Central memory CD4-positive, alpha-beta T cell (primary cell): ENCODE results near the gene LEPR.
"Not testable (repeated sequence)": the region's sequence is repeated elsewhere in the genome, so short reads cannot be mapped to it uniquely, and the experiment has no call there.

ENCODE experiments used
- DNase-seq: peaks from one replicate; pipeline ENCODE4 v3.0.0; 2022
- total RNA-seq, 3 experiments: gene quantifications; one replicate each; lab custom pipeline; 2026; lab: John Stamatoyannopoulos, UW

The LEPR gene
- 1.9 to 5.8 (median 2.7) reads per million in 3 experiments for total RNA-seq

- no peak for DNase-seq
Observed at GRCh38 chr1:65420590-65421350, at the start of gene LEPR, which contains the start of gene LEPROT. Gene LEPR (plus strand): TSS chr1:65420668. CDS start chr1:65565566, 144,898 bp downstream. Gene LEPROT (plus strand): TSS chr1:65420668. CDS start chr1:65420725, 57 bp downstream.

DNA sequence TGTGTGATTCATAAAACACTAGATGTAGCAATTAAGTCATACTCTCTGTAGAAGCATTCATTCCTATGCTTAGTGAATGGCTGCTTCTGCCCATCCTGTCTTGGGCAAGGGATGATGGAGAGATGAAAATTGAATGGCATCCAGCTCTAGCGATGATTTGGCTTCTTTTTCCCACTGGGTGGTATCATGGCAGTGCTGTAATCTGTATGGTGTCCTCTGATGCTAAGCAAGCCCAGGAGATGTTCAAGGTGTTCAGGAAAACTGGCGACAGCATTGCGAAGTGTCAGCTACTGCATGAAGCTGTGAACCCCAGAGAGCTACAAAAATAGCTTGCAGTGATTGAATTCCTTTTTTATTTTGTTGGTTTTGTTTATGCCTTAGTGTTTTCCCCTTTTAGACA, 48.9 kb upstream of the LEPR start:
- no peak for DNase-seq

DNA sequence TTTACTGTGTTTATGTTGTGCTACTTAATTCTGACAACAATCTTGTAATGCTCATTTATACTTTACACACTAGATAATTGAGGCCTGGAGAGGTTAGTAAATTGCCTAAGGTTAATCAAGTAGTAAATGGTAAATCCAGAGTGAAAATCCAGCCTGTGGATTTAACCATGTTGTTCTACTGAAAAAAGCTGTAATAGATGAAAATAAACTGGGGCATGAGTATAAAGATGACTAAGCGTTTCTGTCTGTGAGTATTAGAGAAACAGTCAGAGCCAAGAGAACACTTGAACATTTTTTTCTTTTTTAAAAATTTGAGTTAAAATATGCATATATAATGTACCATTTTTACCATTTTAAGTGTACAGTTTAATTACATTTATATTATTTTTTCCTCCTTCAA, 47.9 kb upstream of the LEPR start:
- DNase-seq = no peak

DNA sequence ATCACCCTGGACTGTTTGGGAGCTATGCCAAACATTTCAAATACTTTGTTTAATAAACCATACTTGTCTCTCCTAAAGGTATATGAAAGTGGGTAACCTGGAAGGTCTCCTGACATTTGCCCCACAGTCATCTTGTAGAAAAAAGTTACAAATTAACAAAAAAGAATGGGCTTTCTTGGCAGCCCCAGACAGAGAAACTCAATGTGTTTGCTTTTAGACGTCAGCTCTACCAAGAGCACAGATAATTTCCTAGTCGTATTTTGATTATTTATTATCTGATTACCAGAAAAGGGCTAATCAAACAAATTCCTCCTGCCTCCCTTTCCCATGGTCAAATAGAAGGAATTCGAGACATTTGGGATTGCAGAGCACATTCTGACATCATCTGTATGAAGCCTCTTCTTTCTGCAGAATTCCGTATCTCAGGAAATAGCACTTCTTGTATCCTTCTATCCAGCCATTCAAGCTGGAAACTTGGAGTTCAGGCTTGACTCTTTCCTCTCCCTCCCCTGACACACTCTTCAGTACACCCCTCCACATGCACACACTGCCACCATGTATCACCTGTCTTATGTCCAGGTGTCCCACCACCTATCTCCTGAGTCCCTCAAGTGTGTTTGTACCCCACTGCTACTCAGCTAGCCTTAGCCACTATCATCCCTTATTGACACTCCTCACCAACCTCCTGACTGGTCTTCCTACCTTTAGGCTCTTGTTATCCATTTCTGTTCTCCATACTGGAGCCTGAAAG, 42.8 kb upstream of the LEPR start:
- DNase-seq = no peak

DNA sequence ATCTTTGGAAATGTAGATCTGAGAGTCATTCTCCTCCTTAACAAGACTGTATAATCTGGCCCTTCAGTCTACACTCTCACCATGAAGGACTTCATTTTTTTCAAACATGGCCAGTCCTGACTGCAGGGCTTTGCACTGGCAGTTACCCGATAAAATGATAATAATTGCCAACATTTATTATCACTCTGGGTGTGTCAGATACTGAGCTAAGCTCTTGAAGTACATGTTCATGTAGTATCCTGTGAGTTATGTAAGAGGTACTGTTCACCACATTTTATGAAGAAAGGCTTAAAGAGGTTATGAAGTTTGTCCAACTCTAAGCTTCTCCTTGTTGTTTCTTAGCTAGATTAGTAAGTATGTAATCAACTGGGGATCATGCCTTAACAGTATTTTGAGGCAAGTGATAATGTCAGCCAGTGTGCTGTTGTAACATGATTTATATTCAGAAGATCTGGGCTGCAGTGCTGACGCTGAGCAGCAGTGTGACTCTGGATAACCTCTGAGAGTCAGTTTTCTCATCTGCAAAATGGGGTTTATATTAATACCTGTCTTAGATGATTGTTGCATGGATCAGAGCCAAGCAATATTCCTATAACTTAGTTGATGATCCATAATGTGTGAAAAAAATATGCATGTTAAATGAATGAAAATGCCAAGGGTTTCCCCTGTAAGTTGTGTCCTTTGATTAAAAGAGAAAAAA, 42.1 kb upstream of the LEPR start:
- no peak for DNase-seq

GRCh38 chr1:65384426-65384825, 36.0 kb upstream of the LEPR start:
- not testable (repeated sequence) for DNase-seq

GRCh38 chr1:65386439-65386838, 34.0 kb upstream of the LEPR start:
- DNase-seq = no peak

- DNase-seq = no peak
Observed at GRCh38 chr1:65387821-65388220, 32.6 kb upstream of the LEPR start.

DNA sequence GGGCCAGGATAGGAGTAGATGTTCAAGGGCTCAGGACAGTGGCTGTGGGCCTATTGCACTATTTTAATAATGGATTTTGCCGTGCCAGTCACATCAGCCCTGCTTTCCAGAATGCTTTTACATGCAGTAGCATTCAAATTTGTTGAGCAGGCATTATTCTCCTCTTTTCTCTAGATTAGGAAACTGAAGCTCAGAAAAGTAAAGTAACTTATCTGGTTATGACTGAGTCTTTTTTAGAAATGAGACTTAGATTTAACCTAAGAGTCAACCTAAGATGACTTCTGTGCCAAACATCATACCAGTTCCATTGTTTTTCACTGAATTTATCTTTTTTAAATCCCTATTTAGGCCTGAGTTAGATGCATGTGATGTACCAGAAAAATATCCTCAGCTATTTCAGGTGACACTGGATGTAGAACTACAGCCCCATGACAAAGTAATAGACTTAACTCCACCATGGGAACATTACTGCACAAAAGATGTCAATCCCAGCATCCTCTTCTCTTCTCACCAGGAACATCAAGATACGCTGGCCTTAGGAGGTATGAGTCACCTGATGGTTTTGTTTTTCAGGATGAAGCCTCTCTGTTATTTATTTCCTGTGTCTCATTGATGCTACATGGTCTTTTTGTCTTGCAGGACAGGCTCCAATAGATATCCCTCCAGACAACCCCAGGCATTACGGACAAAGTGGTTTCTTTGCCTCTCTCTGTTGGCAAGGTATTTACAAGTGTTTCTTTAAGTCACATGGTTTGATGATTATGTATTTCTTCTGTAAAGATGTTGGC, 31.4 kb upstream of the LEPR start:
- no peak for DNase-seq

GRCh38 chr1:65392497-65392896, 28.0 kb upstream of the LEPR start:
- no peak for DNase-seq

DNA sequence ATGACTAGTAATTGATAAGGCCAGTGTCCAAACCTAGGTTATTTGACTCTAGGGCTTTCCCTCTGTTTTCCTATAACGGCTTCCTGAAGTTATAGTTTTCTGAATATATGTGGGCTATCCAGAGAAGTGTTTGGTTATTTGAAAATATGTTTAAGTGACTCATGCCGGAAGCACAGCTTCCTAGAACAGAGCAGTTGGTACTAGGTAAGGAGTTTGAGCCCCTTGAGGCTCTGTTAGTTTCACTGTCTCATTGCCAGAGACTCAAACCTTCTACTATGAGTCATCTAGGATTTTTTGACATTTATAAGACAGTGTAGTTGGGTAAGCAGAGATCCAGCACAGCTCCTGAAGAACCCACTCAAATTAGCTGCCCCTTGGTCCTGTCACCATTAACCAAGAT, 27.1 kb upstream of the LEPR start:
- no peak for DNase-seq

DNA sequence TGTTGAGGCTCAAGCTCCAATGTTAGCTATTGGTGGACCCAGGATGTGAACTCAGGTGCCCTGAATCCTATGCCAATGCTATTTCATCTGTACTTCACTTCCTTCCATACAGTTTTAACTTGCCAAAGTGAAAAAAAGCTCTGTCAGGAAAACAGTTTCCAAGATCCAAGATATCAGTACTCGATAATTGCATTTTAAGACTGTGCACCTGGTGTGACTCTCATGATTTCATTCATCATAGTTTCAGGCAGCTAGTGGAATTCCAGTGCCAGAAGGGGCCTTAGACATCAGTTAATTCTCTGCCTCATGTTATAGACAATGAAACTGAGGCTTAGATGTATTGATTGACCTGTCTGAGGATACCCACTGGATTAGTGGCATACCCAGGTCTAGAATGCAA, 26.5 kb upstream of the LEPR start:
- no peak for DNase-seq

DNA sequence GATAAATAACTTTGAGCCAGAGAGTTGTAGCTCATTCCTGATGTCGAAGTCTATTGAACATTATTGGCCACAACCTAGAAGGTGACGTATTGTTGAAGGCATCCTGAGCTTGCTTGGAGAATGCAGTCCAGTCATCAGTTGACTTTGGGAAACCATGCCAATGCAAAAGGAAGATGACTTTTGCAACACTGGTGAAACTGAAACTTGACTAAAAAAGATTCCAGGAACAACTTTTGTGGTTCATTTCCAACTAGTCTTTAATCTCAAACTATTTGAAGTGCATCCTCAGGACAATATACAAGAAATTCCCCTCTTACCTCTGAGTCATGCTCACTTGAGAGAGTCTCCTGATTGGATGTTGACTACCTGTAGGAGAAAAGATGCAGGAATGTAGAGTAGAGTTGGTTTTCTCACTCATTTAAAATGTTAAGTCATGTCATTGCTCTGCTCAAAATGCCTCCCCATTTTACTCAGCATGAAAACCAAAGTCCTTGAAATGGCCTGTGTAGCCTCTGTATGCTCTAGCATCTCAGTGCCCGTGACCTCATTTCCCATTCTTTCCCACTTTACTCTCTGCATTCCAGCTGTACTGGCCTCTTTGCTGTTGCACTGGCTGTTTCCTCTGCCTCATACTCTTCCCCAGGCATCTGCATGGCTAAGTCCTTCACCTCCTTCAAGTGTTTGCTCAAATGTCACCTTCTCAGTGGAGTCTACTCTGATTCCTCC, 24.4 kb upstream of the LEPR start:
- DNase-seq = no peak

DNA sequence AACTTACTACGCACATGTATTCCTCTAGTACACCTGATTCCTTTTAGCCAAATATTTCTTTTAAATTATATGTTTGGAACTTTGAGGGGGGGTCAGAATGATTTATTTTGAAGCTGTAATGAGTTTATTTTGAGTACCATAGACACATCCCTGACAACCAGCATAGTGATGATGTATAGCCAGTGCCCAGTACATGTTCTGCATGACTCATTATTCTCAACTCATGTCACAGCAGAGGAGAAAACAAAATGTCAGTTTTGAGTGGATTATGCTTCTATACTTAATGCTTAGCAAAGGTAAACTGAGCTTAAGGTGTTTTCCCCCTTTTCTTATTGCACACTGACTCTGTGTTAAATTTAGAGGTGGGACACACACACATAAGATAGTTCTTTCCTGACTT, 22.4 kb upstream of the LEPR start:
- DNase-seq = no peak

- no peak for DNase-seq
Observed at GRCh38 chr1:65399003-65399402, 21.5 kb upstream of the LEPR start.

GRCh38 chr1:65401612-65402011, 18.9 kb upstream of the LEPR start:
- DNase-seq = no peak

GRCh38 chr1:65404941-65405340, 15.5 kb upstream of the LEPR start:
- no peak for DNase-seq

DNA sequence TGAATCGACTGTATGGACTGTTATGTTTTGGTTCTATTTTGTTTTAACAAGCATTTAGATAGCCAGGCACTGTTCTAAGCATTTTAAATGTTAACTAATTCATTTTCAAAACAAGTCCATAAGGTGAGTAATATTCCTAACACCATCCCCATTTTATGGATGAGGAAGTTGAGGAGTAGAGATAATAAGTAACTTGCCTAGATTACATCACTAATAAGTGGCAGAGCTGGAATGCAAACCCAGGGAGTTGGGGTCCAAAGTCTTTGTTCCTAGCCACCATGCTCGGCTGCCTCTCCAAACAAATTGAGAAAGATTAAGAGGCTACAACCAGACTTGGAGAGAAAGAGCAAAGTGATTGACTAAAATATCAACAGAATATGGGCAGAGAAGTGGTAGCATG, 12.6 kb upstream of the LEPR start:
- DNase-seq = no peak

GRCh38 chr1:65409314-65409713, 11.2 kb upstream of the LEPR start:
- no peak for DNase-seq

- DNase-seq = no peak
Observed at GRCh38 chr1:65409816-65410326, 10.6 kb upstream of the LEPR start.

DNA sequence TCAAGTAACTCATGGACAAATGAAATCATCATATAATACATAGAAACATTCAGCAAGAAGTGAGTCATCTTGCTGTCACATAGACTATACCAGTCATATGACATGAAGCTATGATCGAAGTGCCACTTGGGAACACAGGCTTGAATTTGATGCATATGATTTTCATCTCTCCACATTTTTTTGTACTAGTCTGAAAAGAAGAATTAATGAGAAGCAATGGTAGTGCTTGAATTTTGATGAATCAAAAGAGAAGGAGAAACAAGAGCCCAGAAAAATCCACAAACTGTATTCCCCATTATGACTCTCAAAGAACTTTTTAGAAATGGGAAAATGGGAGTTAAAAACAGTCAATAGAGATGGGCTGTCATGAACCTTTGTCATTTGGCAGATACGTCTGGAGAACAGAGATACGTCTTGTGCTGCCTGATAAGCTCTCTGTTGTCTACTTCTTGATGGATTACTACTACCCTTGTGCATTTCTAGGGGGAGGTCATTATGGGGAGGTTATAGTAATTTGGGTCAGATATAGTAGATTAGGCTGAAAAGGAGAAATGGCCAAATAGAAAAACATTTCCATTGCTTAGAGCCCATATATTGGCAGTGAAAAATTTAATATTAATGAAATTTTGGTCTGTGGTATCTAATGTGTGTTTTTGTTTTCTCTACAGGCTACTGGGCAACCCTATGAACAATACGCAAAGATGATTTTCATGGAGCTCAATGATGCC, 8.0 kb upstream of the LEPR start:
- no peak for DNase-seq
